Omental fat pad (tissue), 4 donors: Measurements from ENCODE around the gene PAX2. TPM values are rescaled to one million over a fixed set of nuclear protein-coding genes. Genes with fewer than 3 reads are reported as not detected.

Experiments used
- ATAC-seq: fragments of 150-250 bp; one replicate; pipeline ENCODE4 v1.9.1; 2016; ENCODE audit warnings: mild to moderate bottlenecking, moderate library complexity; ENCODE audit not compliant: low FRiP score
- DNase-seq: peaks from one replicate; pipeline ENCODE4 v3.0.0-alpha.2; 2019; ENCODE audit warnings: low spot score
- CTCF ChIP-seq, 3 donors: fragments of 450-650 bp; IDR thresholded peaks; one replicate each; pipeline ENCODE4 v1.5.1; 2016 to 2017; ENCODE audit warnings: antibody characterized with exemption in 3 of 3, mild to moderate bottlenecking in 3 of 3, moderate library complexity in 2 of 3
- total RNA-seq, 4 donors: library from RNA; depleted of rRNA; stranded (reverse); fragments of >200 nt; gene quantifications; one replicate each; pipeline ENCODE4 v1.1.0, GENCODE V29; 2016

PAX2 gene
- total RNA-seq, 4 donors from 2014 or later: not detected

GRCh38 chr10:100725071-100725471, 20.3 kb upstream of the PAX2 start:
- no peak for TF ChIP-seq CTCF (IDR thresholded peaks at IDR 0.05)
- DNase-seq: no peak
- ATAC-seq: no peak

- DNase-seq: no peak
- no peak for ATAC-seq
Observed at GRCh38 chr10:100725869-100726426, 19.4 kb upstream of the PAX2 start.

GRCh38 chr10:100727808-100728207, 17.6 kb upstream of the PAX2 start:
- TF ChIP-seq CTCF (IDR thresholded peaks at IDR 0.05): no peak
- no peak for DNase-seq
- ATAC-seq: no peak

More at GRCh38 chr10:100725869-100726426, 19.4 kb upstream of the PAX2 start:
- TF ChIP-seq CTCF (IDR thresholded peaks at IDR 0.05): no peak

GRCh38 chr10:100728928-100729861, 16.2 kb upstream of the PAX2 start:
- no peak for TF ChIP-seq CTCF (IDR thresholded peaks at IDR 0.05)
- no peak for DNase-seq
- no peak for ATAC-seq

- TF ChIP-seq CTCF (IDR thresholded peaks at IDR 0.05): no peak
- ATAC-seq (no peak), DNase-seq (no peak)
Observed at GRCh38 chr10:100729862-100730724, 15.3 kb upstream of the PAX2 start.

GRCh38 chr10:100730725-100731406, 14.5 kb upstream of the PAX2 start:
- no peak for DNase-seq
- ATAC-seq: no peak
- TF ChIP-seq CTCF (IDR thresholded peaks at IDR 0.05): no peak
